GM19467 (cell line): ENCODE data around the gene FOXO6.

Experiments
- ATAC-seq: cut with Tn5 transposase; IDR thresholded peaks from one replicate; pipeline ENCODE4 v1.9.1; 2021; ENCODE audit warnings: mild to moderate bottlenecking, moderate library complexity; ENCODE audit not compliant: unreplicated experiment

Gene FOXO6

DNA sequence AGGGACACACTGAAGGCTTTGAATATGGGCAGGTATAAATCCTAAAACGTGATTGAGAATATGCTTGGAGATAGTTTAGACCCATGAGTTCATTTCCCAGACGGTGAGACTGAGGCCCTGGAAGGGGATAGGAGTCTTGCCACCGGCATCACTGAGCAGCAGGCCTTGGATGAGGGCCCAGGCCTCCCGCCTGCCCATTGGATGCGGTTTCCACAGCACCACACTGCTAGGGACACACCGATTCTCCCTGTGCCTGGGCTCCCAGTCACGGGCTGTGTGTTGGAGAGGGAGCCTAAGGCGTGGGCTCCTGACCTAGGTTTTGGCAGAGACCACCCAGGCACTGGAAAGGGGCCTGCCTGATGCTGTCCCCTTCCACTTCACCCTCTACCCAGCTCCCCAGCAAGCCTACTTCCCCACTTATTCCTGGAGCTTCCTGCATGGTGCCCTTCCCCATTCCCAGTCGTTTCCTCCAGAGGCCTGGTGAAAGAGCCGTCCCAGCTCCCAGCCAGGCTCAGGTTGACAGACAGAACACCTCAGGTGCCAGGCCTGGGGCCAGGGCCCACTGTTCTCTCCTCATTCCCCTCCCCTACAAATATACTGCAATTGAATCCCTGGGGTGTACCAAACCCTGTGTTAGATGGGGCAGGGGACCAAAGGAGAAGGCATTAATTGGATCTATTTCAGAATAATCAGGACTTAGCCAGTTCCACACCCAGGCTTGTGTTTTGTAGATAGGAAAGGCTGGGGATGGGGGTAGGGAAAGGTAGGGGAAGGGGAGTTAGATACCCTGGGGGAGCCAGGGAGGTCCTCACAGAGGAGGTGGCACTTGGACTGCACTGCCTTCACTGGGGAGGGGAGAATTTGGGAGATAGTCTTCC, 3.4 kb downstream of the FOXO6 start:
- no peak for ATAC-seq

DNA sequence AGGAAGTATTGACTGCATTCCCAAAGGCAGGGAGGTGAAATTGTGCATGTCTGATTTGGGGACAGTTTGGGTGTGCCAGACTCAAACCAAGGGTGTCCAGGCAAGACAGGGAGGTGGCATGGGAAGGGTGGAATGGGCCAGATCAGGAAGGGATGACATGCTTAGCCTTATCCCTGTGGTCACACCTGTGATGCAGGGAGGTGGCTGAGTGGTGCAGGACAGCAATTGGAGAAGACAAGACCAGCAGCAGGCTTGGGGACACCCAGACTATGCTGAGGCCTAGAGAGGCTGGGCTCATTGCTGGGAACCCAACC, 4.0 kb downstream of the FOXO6 start:
- no peak for ATAC-seq

DNA sequence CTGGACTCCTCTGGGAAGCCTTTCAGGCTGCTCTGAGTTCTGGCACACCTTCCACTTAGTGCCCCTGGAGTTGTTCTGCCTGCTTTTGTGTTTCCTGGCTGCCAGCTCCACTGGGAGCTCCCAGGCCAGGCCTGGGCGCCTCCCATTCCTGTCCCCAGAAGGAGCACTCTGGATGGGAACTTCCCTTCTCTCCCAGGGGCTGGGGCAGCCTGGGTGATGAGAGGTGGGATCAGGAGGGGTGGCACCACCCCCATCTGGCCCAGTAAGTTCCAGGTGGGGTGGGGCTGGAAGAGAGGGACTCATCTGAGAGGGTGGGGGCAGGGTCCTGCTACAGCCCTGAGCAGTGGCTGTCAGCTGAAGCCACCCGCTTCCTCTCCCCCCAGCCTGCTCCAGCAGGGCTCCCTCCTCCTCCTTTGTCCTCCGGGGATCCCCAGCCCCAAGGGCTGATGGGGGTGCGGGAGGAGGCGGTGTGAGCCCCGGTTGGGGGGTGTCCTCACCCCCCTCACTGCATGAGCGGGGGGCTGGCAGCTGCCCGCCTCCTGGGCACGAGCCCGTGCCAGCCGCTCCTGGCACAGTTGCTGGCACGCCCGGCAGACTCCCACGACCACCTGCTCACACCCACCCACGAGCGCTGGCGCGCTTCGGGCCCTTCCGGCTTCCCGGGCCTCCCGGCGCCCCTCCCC, 4.7 kb downstream of the FOXO6 start:
- no peak for ATAC-seq

DNA sequence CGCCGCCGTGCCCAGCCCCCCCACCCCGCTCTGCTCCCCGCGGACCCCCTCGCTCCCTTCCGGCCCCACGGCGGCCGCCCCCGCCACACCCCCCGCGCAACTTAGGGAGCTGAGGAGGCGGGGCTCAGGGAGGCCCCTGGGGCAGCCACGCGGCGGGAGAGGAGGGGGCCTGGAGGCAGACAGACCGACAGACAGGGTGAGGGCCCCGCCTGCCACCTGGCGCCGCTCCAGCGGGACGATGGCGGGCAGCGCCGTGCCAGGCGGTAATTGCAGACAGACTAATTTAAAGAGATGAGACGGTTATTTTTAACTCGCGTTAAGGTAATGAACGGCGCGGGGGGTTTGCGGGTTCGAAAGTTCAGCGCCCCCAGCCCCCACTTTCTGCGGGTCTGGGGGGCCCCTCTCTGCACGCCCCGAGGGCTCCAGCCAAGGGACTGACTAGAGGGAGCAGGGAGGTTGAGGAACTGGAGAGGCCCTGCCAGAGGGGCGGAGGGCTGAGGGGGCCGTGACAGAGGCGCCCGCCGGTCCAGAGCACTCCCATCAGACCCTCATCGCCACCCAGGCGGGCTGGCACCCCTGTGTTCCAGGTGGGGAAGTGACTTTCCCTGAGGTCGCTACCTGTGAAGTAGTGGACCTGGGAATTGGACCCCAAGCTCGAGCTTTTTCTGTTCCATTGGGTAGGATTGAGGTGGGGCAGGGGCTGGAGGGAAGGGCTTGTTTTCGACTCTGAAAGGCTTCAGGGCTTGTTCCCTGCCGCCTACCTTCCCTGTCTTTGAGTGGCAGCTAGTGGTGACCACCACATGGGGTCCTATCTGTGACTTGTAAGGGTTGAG, 5.4 kb downstream of the FOXO6 start:
- no peak for ATAC-seq

DNA sequence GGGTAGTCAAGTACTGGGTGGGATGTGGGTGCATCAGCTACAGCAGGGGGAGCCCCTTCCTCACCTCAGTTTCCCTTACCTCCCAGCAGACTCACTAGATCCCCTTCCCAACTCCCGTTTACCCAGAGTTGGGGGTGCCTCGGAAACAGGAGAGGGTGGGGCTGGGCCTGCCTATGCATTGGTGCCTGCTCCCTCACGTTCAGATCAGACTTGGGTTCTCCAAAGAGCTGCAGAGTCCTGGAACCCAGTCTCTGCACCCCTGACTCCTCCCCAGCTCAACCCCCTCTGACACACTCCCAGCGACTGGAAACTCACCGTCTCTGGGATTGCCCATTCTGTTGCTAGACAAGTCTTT, 6.0 kb downstream of the FOXO6 start:
- no peak for ATAC-seq

DNA sequence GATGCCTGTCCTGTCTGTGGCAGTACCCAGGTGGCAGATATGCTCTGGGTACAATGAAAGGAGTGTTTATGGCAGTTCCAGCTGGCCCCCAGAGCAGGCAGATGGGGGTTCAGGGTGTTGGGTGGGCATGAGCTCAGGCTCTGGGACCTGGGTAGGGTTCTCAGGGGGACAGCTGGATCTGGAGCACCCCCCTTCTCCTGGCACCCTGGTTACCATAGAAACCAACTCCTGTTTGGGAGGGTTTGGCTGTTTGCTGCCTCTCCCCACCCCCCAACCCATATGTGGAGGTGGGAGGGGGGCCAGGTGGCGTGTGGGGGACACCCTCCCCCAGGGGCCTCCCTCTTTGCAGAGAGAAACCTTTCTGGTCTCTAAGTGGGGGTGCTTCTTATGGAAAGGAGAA, 7.1 kb downstream of the FOXO6 start:
- ATAC-seq: no peak

DNA sequence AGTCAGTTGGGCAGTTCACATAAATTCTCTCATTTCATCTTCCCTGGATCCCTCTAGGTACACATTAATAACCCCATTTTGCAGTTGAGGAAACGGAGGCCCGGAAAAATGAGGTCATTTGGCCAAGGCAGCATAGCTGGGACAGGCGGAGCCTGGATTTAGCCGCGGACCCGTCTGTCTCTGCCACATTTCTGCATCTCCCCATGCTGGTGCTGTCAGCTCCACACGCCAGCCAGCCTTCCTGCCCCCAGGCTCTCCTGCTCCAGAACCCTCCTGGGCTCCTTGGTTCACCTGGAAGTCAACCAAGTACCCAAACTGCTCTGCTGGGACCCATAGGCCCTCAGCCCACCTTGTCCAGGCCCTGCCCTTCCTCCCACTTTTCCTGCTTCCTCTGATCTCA, 7.6 kb downstream of the FOXO6 start:
- ATAC-seq: no peak

DNA sequence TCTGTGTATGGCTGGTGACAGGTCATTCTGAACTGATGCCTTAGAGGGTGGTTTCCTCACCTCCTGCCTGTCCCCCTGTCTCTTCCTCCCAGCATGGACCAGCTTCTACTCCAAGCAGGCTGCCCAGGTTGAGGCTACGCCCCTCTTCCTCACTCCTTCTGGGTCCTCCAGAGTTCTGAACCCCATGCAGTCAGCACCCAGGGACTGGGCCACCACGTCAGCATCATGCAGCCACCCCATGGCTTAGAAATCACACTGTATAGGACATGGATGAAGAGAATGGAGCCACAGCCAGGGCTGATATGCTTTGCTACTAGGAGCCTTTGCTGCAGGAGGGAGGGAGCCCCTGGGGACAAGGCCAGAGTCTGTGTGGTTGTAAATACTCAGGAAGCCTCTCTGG, 8.3 kb downstream of the FOXO6 start:
- ATAC-seq: no peak

DNA sequence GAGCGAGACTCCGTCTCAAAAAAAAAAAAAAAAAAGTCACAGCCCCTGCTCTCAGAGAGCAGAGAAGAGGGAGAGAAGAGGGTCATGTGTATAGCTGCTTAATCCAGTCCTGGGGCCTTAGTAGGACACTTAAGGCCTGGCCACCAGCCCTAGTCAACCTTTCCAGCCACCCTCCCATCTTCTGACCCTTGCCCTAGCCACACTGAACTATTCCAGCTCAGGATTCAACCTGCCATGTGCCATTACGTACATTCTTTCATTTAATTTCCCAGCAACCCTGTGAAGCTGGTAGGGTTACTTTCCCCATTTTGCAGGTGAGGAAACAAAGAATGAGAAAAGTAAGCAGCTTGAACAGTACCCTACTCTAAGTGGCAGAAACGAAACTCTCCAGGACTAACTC, 9.0 kb downstream of the FOXO6 start:
- ATAC-seq: no peak

DNA sequence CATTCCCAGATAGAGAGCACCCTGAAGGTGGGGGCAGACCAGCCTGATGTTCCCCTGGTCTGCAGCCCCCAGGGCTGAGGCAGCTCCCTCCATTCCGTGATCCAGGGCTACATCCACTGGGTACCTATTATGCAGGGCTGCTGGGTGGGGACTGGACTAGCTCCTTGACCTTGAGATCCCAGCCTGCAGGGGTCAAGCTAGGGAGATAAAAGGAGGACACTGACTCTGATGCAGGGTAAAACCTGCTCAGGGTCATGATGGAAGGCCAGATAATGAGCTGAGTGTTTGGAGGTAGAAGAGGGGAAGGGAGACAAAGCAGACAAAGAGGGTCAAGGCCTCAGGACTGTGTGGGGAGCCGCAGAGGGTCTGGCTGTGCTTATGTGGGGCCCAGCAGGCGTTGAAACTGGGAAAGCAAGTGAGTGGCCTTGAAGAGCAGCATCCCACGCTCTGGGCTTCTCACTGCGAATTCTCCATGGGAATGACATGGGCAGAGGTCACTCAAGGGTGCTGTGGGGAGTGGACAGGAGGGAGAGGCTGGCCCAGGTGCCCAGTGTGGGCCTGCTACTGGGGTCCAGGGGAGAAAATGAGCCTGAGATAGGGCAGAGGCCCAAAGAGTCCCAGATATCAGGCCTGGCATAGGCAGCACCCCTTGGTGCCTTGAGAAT, 9.7 kb downstream of the FOXO6 start:
- no peak for ATAC-seq

DNA sequence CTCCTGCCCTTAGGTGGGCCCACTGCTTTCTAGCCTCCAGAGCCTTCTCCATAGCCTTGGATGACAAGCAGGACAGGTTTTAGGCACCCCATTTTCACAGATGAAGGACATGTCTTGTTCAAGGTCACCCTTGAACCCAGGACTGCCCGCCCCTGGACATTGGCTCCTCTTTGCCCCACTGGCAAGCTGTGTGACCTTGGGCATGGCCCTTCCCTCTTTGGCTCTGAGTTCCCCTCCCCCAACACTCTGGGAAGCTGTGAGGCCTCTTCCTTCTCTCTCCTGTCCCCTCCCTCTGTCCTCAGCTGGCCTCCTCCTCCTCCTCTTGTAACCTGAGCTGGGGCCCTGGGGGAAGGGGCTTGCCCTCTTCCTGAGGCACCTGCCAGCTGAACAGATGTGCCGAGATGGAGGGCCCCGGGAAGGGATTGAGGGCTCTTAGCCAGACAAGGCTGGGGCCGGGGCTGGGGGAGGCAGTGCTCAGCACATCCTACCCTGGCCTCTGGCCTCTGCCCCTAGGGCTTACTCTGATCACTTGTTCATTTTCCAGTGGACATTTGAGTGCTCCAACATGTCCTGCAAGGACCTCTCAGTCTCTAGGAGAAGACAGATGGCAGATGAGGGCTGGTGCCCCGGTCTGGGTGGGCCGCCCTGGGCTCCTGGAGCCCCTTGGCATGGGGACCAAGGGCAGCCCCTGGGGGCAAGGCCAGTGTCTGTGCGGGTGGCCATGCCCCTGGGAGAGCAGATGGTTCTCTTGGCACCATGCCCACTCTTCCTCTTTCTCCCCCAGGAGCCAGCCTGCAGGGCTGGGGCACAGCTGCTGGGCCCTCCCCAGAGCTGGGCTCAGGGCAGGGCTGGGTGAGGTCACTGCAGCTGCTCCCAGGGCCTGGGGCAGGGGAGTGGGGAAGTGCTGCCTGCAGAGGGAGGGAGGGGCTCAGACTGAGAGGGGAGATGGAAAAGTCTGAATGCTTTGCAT, 10.7 kb downstream of the FOXO6 start:
- no peak for ATAC-seq

DNA sequence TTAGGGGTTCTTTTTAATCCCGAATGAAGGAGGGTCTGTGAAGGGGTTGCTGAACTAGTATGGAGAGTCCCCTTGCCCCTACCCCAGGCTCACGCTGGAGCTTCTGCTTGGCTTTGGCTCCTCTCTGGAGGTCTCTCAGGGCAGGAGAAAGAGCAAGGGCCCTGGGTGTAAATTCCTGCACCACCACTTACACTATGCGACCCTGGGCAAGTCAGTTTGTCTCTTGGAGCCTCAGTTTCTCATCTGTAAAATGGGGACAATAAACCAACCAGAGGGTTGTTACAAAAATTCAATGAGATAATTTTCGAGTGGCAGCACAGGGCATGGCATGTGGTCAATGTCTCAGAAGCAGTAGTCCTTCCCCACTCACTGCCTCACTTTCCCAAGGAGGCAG, 11.4 kb downstream of the FOXO6 start:
- ATAC-seq: no peak

DNA sequence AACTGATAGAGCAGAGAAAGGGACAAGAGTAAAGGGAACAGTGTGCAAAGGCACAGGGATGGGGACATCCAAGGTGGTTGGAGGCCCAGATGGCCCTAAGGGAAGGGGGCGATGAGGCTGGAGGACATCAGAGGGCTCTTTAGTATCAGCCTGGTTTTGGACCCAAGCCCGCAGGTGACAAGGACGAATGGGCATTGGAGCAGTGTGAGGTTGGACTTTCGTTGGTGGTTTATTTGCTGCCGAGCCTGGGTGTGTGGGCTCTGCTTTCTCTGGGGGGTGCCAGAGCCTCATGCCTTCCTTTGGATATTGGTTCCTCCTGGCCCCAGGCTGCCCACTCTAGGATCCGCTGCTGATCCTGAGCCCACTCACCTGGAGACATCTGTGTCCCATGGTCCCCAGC, 12.1 kb downstream of the FOXO6 start:
- ATAC-seq: no peak

DNA sequence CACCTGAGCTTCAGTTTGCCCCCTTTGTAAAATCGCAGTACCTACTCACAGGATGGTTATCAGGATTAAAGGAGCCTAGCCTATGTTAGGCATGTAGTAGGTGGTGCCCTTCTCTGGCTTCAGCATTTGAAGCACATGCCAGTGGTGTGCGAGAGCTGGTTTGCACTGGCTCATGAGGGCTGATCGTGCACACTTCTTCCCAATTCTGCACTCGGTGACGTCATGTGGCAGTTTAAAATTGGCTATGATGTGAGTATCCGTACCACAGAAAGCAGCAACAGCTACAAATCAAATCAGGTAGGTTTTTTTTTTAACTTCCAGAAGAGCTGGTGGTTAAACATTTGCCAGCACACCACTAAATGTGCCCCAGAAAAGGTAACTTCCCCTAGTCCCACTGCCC, 13.5 kb downstream of the FOXO6 start:
- ATAC-seq: no peak

DNA sequence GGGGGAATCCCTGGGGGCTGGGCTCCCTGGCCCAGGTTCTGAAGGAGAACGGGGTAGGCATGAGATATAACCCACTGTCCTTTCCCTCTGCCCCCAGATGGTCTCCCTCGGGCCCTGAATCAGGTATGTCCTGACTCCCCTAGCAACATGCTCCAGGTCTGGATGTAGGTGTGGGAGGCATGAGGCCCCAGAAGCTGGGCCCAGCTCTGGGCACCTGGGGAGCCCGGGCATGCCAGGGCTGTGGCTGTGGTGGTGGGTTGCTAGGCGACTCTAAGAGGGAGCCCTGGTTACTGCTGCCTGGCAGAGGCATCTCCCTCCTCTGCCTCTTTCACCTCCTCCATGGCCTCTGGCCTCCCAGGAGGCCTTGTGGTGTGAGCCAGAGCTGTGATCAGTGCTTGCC, 16.2 kb downstream of the FOXO6 start:
- ATAC-seq: no peak

DNA sequence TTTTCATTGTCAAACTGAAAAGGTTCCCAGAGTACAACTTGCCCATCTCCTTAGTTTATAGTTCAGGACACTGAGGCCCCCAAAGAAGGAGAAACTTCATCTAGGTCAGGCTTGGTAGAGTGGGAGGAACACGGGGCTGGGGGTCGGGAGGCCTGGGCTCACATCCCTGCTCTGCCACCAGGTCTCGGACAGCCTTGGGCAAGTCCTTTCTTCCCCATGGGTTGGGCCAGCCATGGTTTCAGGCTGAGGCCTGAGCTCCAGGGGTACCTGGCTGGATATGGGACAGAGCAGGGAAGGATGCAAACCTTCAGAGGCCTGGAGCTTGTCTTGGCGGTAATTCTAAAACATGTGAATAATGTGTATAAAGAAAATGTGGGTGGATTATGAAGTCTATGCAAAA, 17.0 kb downstream of the FOXO6 start:
- no peak for ATAC-seq

DNA sequence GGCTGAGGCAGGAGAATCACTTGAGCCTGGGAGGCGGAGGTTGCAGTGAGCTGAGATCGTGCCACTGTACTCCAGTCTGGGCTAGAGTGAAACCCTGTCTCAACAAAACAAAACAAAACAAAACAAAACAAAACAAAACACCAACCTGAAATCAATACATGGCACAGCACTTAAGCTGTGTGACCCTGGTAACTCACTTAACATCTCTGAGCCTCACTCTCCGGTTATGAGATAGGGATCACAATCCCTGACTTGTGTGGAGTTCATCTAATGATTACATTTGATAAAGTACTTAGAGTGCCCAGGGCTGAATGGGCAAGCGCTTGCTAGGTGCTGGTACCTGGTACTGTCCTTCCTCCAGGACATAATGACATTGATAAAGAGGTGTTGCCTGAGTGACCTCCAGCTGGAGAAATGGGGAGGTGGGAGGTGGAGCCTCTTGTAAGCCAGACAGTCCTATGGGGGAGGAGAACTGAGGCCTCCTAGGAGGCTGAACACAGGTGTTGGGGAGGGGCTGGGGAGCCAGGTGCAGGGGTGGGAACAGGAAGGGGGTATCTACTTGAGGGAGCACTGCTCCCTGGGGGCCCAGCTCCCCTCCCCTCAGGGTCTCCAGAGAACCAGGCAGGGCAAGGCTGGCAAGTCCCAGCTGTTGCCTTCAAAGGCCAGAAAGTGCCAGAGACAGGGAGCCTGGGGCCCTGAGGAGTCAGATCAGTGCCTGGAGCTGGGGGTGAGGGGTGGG, 17.9 kb downstream of the FOXO6 start:
- ATAC-seq: no peak

DNA sequence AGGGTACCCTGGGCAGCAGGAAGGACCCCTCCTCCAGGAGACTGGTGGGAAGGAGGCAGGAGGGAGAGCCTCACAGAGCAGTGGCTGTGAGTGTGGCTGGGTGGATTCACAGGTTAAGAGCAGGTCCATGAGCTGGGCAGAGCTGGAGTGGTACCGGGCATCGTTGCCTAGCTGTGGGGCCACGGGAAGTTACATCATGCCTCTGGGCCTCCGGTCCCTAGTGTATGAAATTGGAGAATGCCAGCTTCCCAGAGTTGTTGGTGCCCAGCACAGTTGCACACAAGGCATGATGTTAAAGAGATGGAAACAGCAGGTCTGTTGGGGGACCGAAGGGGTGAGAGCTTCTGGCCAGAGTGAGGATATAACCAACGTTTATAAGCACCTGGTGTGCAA, 18.5 kb downstream of the FOXO6 start:
- no peak for ATAC-seq

DNA sequence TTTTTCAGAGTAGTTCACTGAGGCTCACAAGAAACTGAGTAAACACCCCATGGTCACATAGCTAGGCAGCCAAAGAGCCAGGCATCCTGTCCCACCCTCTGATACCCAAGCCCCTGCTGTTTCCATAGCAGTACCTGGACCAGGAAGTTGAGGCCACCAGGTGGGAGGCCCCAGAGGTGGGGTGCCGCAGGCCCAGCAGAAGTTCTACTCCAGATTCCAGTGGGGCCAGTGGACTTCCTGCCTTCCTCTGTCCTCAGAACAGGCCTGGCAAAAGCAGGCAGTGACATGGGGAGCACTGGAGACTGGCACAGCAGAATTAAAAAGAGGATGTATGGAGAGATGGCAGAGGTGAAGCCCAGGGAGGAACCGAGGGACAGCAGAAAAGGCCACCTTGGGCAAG, 19.0 kb downstream of the FOXO6 start:
- no peak for ATAC-seq
